Lung (tissue), 12 donors: ENCODE measurements around the gene ARHGEF7. TPM values are rescaled to one million over a fixed set of nuclear protein-coding genes. Genes with fewer than 3 reads are reported as not detected.

Source experiments
- ATAC-seq: fragments of 200-7000 bp; cut with Tn5 transposase; one replicate; pipeline ENCODE4 v1.9.1; 2020; ENCODE audit warnings: moderate number of reproducible peaks; ENCODE audit not compliant: insufficient read depth, low FRiP score
- DNase-seq, 3 donors: peaks; one replicate each; pipeline ENCODE4 v3.0.0-alpha.2; 2013 to 2017
- H3K27ac ChIP-seq, 2 donors: one replicate each; pipeline ENCODE4 v1.5.1; 2013; ENCODE audit warnings: mild to moderate bottlenecking in 2 of 2, moderate library complexity in 2 of 2, control low read depth in 1 of 2, inconsistent platforms in 1 of 2, low read depth in 1 of 2, low read length in 1 of 2
- H3K27me3 ChIP-seq, 3 donors: one replicate each; pipeline ENCODE4 v1.5.1; 2013; ENCODE audit warnings: low read length in 2 of 3; ENCODE audit not compliant: control insufficient read depth in 3 of 3, insufficient read depth in 3 of 3
- H3K36me3 ChIP-seq, 4 donors: one replicate each; pipeline ENCODE4 v1.5.1; 2013; ENCODE audit warnings: low read length in 4 of 4, mild to moderate bottlenecking in 1 of 4, moderate library complexity in 1 of 4; ENCODE audit not compliant: control insufficient read depth in 4 of 4, insufficient read depth in 4 of 4
- H3K4me1 ChIP-seq, 5 donors: one replicate each; pipeline ENCODE4 v1.5.1; 2013; ENCODE audit warnings: low read length in 5 of 5, mild to moderate bottlenecking in 2 of 5, moderate library complexity in 1 of 5; ENCODE audit not compliant: control insufficient read depth in 5 of 5, insufficient read depth in 5 of 5
- H3K4me3 ChIP-seq: one replicate; pipeline ENCODE4 v1.5.1; 2013; ENCODE audit warnings: mild to moderate bottlenecking, control low read depth, moderate library complexity
- H3K9ac ChIP-seq, 2 donors: one replicate each; pipeline ENCODE4 v1.5.1; 2013; ENCODE audit warnings: low read length in 2 of 2, control low read depth in 1 of 2; ENCODE audit not compliant: insufficient read depth in 1 of 2
- H3K9me3 ChIP-seq, 4 donors: one replicate each; pipeline ENCODE4 v1.5.1; 2013; ENCODE audit warnings: low read length in 3 of 4, mild to moderate bottlenecking in 1 of 4, moderate library complexity in 1 of 4; ENCODE audit not compliant: control insufficient read depth in 4 of 4, insufficient read depth in 3 of 4
- CTCF ChIP-seq: IDR thresholded peaks from 2 replicates; pipeline ENCODE4 v1.5.1; 2012; ENCODE audit warnings: mild to moderate bottlenecking; ENCODE audit errors: control extremely low read depth, extremely low read depth
- WGBS, 2 donors: extraction: QIAGEN DNeasy Blood & Tissue Kit; methylation state at CpG; one replicate each; pipeline ENCODE4 v1.1.7; 2013; 5-methylcytosine and 5-hydroxymethylcytosine counted together
- polyA plus RNA-seq, 2 donors: library from polyadenylated mRNA; stranded (reverse); fragments of 200-250 nt; gene quantifications; one replicate each; pipeline ENCODE4 v1.2.1, GENCODE V29; 2013
- total RNA-seq, 2 donors: library from RNA; depleted of rRNA in 1 of 2; stranded (reverse); fragments of >200 nt in 1 of 2; gene quantifications; one replicate each; pipeline ENCODE4 v1.2.1, GENCODE V29; 2014 to 2021
- donor health status: control.
- donor health status: control.
- donor health status: Bipolar disorder and iron deficiency.
- donor health status: healthy.
- donor health status: DM: yes; HTN: yes; CAD: no.

ARHGEF7 gene
- total and polyA plus RNA-seq, 4 donors: 20.9 to 143 (median 37.8) TPM

GRCh38 chr13:111110054-111110453, 5.1 kb upstream of the ARHGEF7 start:
- TF ChIP-seq CTCF: no peak
- peaks cover 0 to 7% (median 2%) of the 10 kb centered on the region in 4 donors for H3K9me3 ChIP-seq
- H3K27me3 ChIP-seq: peaks cover 0 to 52% (median 35%) of the 10 kb centered on the region in 3 donors
- WGBS, 2 donors: 83 to 86% methylated on average over 2 of the region's 2 CpGs
- no peak overlapping the region for H3K27ac ChIP-seq
- H3K9ac ChIP-seq: no peak overlapping the region
- no peak overlapping the region for H3K4me3 ChIP-seq
- H3K4me1 ChIP-seq: peaks cover 0 to 2% (median 0%) of the 10 kb centered on the region in 5 donors
- no peak for DNase-seq
- no peak for ATAC-seq
- no peaks in the 10 kb centered on the region for H3K36me3 ChIP-seq

GRCh38 chr13:111111376-111111937, 3.7 kb upstream of the ARHGEF7 start:
- Histone ChIP-seq H3K9ac (no peak overlapping the region), H3K27ac (no peak overlapping the region), H3K9me3 (peaks cover 0 to 4% (median 2%) of the 10 kb centered on the region in 4 donors), H3K27me3 (peaks cover 0 to 56% (median 39%) of the 10 kb centered on the region in 3 donors), H3K36me3 (no peaks in the 10 kb centered on the region), H3K4me3 (no peak overlapping the region), H3K4me1 (peaks cover 0 to 4% (median 0%) of the 10 kb centered on the region in 5 donors)
- ATAC-seq (no peak), DNase-seq (no peak)
- no peak for TF ChIP-seq CTCF
- 88 to 91% methylated on average over 7 of the region's 7 CpGs for WGBS, 2 donors

GRCh38 chr13:111112196-111112595, 2.9 kb upstream of the ARHGEF7 start:
- WGBS, 2 donors: 89 to 92% methylated on average over 9 of the region's 9 CpGs
- TF ChIP-seq CTCF: no peak

More at GRCh38 chr13:111112196-111112595, 2.9 kb upstream of the ARHGEF7 start:
- Histone ChIP-seq H3K27ac (no peak overlapping the region), H3K27me3 (peaks cover 0 to 62% (median 46%) of the 10 kb centered on the region in 3 donors), H3K9me3 (peaks cover 0 to 4% (median 2%) of the 10 kb centered on the region in 4 donors), H3K4me1 (peaks cover 0 to 4% (median 0%) of the 10 kb centered on the region in 5 donors), H3K4me3 (no peak overlapping the region), H3K36me3 (no peaks in the 10 kb centered on the region), H3K9ac (no peak overlapping the region)
- ATAC-seq (no peak), DNase-seq (no peak)
